Esophagus squamous epithelium (tissue), 5 donors: Measurements from ENCODE around the gene CYREN. TPM values are rescaled to one million over a fixed set of nuclear protein-coding genes. Genes with fewer than 3 reads are reported as not detected.

ENCODE experiments used
- DNase-seq: peaks from one replicate; lab custom pipeline; 2025; lab: John Stamatoyannopoulos, UW
- H3K27ac ChIP-seq, 4 donors: fragments of 200-600 bp; sonication (generic); one replicate each; pipeline ENCODE4 v1.5.1; 2016 to 2019; ENCODE audit warnings: mild to moderate bottlenecking in 1 of 4
- H3K27me3 ChIP-seq, 4 donors: fragments of 200-600 bp; sonication (generic); 1 replicate in 3 of 4; 2 replicates in 1 of 4; pipeline versions ENCODE4 v1.5.1 to v1.6.0; 2017 to 2021; ENCODE audit warnings: antibody characterized with exemption in 1 of 4
- H3K36me3 ChIP-seq, 3 donors: fragments of 200-600 bp; sonication (generic); one replicate each; pipeline ENCODE4 v1.5.1; 2016 to 2019
- H3K4me1 ChIP-seq, 3 donors: fragments of 200-600 bp; sonication (generic); one replicate each; pipeline ENCODE4 v1.5.1; 2017 to 2019
- H3K4me3 ChIP-seq, 4 donors: fragments of 200-600 bp; sonication (generic); 1 replicate in 3 of 4; 2 replicates in 1 of 4; pipeline ENCODE4 v1.5.1; 2016 to 2019; ENCODE audit warnings: mild to moderate bottlenecking in 2 of 4, moderate library complexity in 1 of 4
- H3K9me3 ChIP-seq, 3 donors: fragments of 200-600 bp; sonication (generic); one replicate each; pipeline ENCODE4 v1.5.1; 2016 to 2019
- POLR2A ChIP-seq, 4 donors: fragments of 450-650 bp; IDR thresholded peaks; one replicate each; pipeline ENCODE4 v1.6.1; 2017; ENCODE audit warnings: antibody characterized with exemption in 4 of 4, mild to moderate bottlenecking in 4 of 4, moderate library complexity in 3 of 4
- WGBS, 2 donors: methylation state at CpG; one replicate each; pipeline ENCODE4 v1.1.5; 2018; 5-methylcytosine and 5-hydroxymethylcytosine counted together
- intact Hi-C: fragments of 100-400 bp; cut with DNase I; formaldehyde crosslinking; loops from one replicate; pipeline ENCODE4 v1.15.0; 2022
- total RNA-seq, 4 donors: library from RNA; depleted of rRNA; stranded (reverse); fragments of >200 nt; gene quantifications; one replicate each; pipeline ENCODE4 v1.1.0, GENCODE V29; 2016
- TF ChIP-seq, protein P1 (sequence below), 6 experiments: fragments of 450-650 bp in 4 of 6; fragments of 200-600 bp in 2 of 6; sonication (generic) in 2 of 6; IDR thresholded peaks; one replicate each; pipeline ENCODE4 v1.5.1; 2016 to 2019; ENCODE audit warnings: antibody characterized with exemption in 6 of 6, mild to moderate bottlenecking in 4 of 6, moderate library complexity in 4 of 6
- donor health status: DM: yes; HTN: yes; CAD: no.

Gene CYREN
- total RNA-seq, 4 donors from 2014 or later: 19.0 to 53.8 (median 35.4) TPM

DNA sequence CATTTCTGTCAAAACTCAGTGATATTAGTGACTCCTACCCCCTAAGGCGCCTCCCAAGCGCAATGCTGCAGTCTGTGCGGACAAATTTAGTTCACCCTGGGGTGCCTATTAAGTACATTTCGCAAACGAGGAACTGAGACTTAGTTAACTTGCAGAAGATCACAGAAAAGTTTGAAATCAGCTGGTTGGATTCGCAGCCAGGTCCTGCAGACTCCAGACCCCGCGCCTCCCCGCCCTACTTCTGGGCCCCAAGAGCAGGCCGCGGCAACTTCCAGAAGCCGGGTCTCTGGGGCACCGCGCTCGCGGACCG, 588 bp downstream of the CYREN start:
- Histone ChIP-seq H3K27ac (peak overlapping the region; percentile 95 to 99 (median 97)), H3K27me3 (no peaks in the 10 kb centered on the region), H3K4me1 (peaks cover 23 to 70% (median 52%) of the 10 kb centered on the region in 3 donors), H3K36me3 (peaks cover 21 to 39% (median 23%) of the 10 kb centered on the region in 3 donors), H3K9me3 (no peaks in the 10 kb centered on the region), H3K4me3 (peak overlapping the region; percentile 72 to 95 (median 82))
- WGBS, 2 donors: 6% methylated on average over 3 of the region's 17 CpGs; no CpG with 5 or more reads in 1 of the 2 donors
- intact Hi-C loops: loop anchor here (10.0 kb wide), 2 partner anchors 185 to 485 kb away; partner anchors contain the start of gene AGBL3
- DNase-seq: no peak
- TF ChIP-seq POLR2A (IDR thresholded peaks at IDR 0.05): no peak
- TF ChIP-seq, protein P1, sequence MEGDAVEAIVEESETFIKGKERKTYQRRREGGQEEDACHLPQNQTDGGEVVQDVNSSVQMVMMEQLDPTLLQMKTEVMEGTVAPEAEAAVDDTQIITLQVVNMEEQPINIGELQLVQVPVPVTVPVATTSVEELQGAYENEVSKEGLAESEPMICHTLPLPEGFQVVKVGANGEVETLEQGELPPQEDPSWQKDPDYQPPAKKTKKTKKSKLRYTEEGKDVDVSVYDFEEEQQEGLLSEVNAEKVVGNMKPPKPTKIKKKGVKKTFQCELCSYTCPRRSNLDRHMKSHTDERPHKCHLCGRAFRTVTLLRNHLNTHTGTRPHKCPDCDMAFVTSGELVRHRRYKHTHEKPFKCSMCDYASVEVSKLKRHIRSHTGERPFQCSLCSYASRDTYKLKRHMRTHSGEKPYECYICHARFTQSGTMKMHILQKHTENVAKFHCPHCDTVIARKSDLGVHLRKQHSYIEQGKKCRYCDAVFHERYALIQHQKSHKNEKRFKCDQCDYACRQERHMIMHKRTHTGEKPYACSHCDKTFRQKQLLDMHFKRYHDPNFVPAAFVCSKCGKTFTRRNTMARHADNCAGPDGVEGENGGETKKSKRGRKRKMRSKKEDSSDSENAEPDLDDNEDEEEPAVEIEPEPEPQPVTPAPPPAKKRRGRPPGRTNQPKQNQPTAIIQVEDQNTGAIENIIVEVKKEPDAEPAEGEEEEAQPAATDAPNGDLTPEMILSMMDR (IDR thresholded peaks at IDR 0.05): no peak

DNA sequence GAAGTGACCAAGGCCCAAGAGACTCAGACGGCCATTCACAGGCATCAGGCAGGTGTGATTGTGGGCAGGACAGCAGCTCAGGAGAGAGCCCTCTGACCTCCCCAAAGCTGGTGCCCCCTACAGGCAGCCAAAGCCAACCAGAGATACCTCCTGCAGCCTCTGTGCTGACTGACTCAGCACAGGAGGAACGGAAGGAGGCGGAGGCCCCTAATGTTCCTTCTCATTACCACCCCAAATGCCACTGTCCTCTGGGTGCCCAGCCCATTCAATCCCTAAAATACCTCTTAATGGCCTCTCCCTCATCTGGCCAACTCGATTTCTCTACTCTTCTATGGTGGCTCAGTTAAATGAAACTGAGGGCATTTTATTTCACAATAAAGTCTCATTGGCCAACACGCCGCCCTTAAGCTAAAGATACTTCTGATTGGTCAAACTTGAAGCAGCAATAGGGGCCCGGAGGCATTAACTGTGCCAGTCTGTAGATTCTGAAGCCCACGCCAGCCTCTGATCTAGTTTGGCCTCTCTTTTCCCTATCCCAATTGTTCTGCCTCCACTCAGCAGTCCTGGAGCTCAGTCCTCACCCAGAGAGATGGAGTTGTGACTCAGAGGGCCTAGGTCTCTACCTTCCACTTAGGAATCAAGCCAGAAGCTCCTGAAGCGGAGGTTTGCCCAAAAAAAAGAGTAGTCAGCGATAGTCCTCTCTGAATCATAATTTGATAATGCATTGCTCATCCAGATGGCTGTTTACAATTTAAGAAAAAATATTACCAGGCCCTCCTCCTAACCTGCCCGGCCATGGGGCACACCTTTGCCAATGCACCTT, 1.2 kb downstream of the CYREN start:
- intact Hi-C loops: loop anchor here (10.0 kb wide), 2 partner anchors 185 to 485 kb away; partner anchors contain the start of gene AGBL3
- peak overlapping the region; percentile 95 to 99 (median 97) for H3K27ac ChIP-seq
- H3K4me3 ChIP-seq: peak overlapping the region; percentile 72 to 95 (median 82)
- no peaks in the 10 kb centered on the region for H3K9me3 ChIP-seq
- TF ChIP-seq, protein P1 (IDR thresholded peaks at IDR 0.05): peak in 3 of 6 experiments; percentile 34 to 43 (median 37)
- TF ChIP-seq POLR2A (IDR thresholded peaks at IDR 0.05): peak in 1 of 4 donors; percentile 33
- no peaks in the 10 kb centered on the region for H3K27me3 ChIP-seq
- peaks cover 26 to 45% (median 27%) of the 10 kb centered on the region in 3 donors for H3K36me3 ChIP-seq
- no peak for DNase-seq
- 38 to 41% methylated on average over 11 of the region's 11 CpGs for WGBS, 2 donors
- peaks cover 23 to 74% (median 52%) of the 10 kb centered on the region in 3 donors for H3K4me1 ChIP-seq

DNA sequence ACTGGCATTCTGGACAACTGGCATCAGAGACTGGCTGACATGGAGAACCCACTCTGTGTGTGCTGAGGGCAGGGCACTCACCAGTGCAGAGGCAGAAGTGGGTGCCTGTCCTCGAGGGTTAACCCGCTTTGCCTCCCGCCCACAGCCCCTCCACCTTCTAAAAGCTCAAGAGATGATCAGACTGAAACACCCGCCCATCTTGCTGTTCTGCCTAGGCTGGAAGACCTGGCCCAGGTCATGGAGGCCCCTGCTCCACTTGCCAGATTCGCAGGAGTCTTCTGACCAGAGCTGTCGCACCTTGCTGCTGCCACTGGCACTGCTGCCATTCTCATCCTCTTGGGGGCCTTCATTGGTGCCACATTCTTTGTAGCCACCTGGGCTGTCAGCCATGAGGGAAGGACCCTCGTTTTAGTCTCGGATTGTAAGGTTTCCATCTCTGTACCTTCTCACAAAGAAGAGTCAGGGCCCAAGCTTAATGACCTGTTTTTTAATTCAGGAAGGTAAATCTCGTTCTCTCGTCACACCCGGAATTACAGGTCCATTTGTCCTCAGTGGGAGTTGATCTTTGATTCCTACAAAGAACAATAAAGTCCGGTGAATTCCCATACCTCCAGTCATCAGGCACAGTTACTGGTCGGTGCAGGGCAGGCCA, 1.9 kb downstream of the CYREN start:
- H3K27ac ChIP-seq: peak overlapping the region; percentile 95 to 99 (median 97)
- intact Hi-C loops: loop anchor here (10.0 kb wide), 2 partner anchors 184 to 484 kb away; partner anchors contain the start of gene AGBL3
- DNase-seq: no peak
- peaks cover 26 to 52% (median 27%) of the 10 kb centered on the region in 3 donors for H3K36me3 ChIP-seq
- 86 to 87% methylated on average over 6 to 12 of the region's 13 CpGs for WGBS, 2 donors
- no peak for TF ChIP-seq POLR2A (IDR thresholded peaks at IDR 0.05)
- TF ChIP-seq, protein P1 (IDR thresholded peaks at IDR 0.05): no peak
- no peaks in the 10 kb centered on the region for H3K9me3 ChIP-seq
- no peaks in the 10 kb centered on the region for H3K27me3 ChIP-seq
- H3K4me1 ChIP-seq: peaks cover 23 to 75% (median 52%) of the 10 kb centered on the region in 3 donors
- H3K4me3 ChIP-seq: peak overlapping the region in 1 of 4 donors; percentile 89

DNA sequence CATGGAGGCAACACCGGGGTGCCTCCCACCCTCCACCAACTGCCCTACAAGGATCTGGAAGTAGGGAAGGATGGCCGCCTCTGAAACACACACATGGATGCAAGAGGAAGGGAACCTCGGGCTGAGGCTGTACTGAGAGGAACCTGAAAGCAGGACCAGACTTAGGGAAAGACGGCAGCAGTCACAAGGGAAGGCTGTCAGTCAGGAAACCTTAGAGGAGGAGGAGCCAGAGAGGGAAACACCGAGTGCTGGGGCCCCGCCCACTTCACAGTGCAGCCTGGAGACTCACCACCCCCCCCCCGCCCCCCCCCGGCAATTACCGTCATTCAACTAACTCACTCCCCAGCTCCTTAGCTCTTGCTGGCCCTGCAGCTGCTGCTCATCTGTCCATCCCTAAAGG, 2.5 kb downstream of the CYREN start:
- DNase-seq: no peak
- Histone ChIP-seq H3K27me3 (no peaks in the 10 kb centered on the region), H3K4me3 (peak overlapping the region in 1 of 4 donors; percentile 12), H3K36me3 (peaks cover 26 to 58% (median 27%) of the 10 kb centered on the region in 3 donors), H3K4me1 (peaks cover 23 to 75% (median 52%) of the 10 kb centered on the region in 3 donors), H3K27ac (peak overlapping the region; percentile 95 to 99 (median 97)), H3K9me3 (no peaks in the 10 kb centered on the region)
- intact Hi-C loops: loop anchor here (10.0 kb wide), 2 partner anchors 183 to 483 kb away; partner anchors contain the start of gene AGBL3
- TF ChIP-seq, protein P1 (IDR thresholded peaks at IDR 0.05): no peak
- no peak for TF ChIP-seq POLR2A (IDR thresholded peaks at IDR 0.05)
- WGBS, 2 donors: 72 to 75% methylated on average over 2 to 4 of the region's 9 CpGs
